HepG2 (cell line): ENCODE measurements around the gene DNAJA3. TPM values are rescaled to one million over a fixed set of nuclear protein-coding genes. Genes with fewer than 3 reads are reported as not detected.
A peak's percentile ranks its signal among the peaks of the same experiment; 100 is the strongest.

Experiments used
- ADNP ChIP-seq: sonication (generic); formaldehyde crosslinking; IDR thresholded peaks from 2 replicates; pipeline ENCODE4 v1.4.0; 2020; ENCODE audit warnings: missing genetic modification reagents
- ATF7-NPFF ChIP-seq: sonication (generic); formaldehyde crosslinking; IDR thresholded peaks from 2 replicates; pipeline ENCODE4 v1.8.1; 2023; ENCODE audit warnings: mild to moderate bottlenecking, low read depth, missing genetic modification reagents, moderate library complexity
- ATM ChIP-seq: fragments of 450-650 bp; IDR thresholded peaks from 2 replicates; pipeline ENCODE4 v1.7.1; 2017; ENCODE audit warnings: mild to moderate bottlenecking, borderline replicate concordance
- CREB3 ChIP-seq: sonication (generic); formaldehyde crosslinking; IDR thresholded peaks from 2 replicates; pipeline ENCODE4 v1.5.0; 2020; ENCODE audit warnings: missing genetic modification reagents
- E2F5 ChIP-seq: sonication (generic); formaldehyde crosslinking; conservative IDR thresholded peaks from 2 replicates; pipeline ENCODE4 v1.4.0; 2020; ENCODE audit warnings: missing genetic modification reagents
- FLYWCH1 ChIP-seq: sonication (generic); formaldehyde crosslinking; IDR thresholded peaks from 2 replicates; pipeline ENCODE4 v1.8.1; 2023; ENCODE audit warnings: mild to moderate bottlenecking, missing genetic modification reagents
- FOXK2 ChIP-seq: fragments of 450-650 bp; IDR thresholded peaks from 2 replicates; pipeline ENCODE4 v1.6.1; 2016
- HES4 ChIP-seq: sonication (generic); formaldehyde crosslinking; IDR thresholded peaks from 2 replicates; pipeline ENCODE4 v1.9.0; 2021; ENCODE audit warnings: mild to moderate bottlenecking, missing genetic modification reagents, borderline replicate concordance
- MTF1 ChIP-seq: sonication (generic); formaldehyde crosslinking; IDR thresholded peaks from 2 replicates; pipeline ENCODE4 v1.5.0; 2020; ENCODE audit warnings: missing genetic modification reagents
- NONO ChIP-seq, 2 experiments: fragments of 450-650 bp in 1 of 2; sonication (generic) in 1 of 2; formaldehyde crosslinking in 1 of 2; IDR thresholded peaks in 1 of 2; conservative IDR thresholded peaks in 1 of 2; 2 replicates each; pipeline versions ENCODE4 v1.6.1 to v1.8.0; 2017 to 2022; ENCODE audit warnings: mild to moderate bottlenecking in 1 of 2, missing genetic modification reagents in 1 of 2, moderate library complexity in 1 of 2
- POLR2A ChIP-seq, 2 experiments: IDR thresholded peaks; 2 replicates each; pipeline ENCODE4 v1.6.1; 2011; ENCODE audit warnings: low read depth in 2 of 2, low read length in 2 of 2, mild to moderate bottlenecking in 1 of 2, moderate library complexity in 1 of 2; ENCODE audit not compliant: insufficient read depth in 1 of 2
- RARG ChIP-seq: sonication (generic); formaldehyde crosslinking; IDR thresholded peaks from 2 replicates; pipeline ENCODE4 v1.4.0; 2020; ENCODE audit warnings: low read depth, mild to moderate bottlenecking, missing genetic modification reagents
- SMAD9 ChIP-seq: sonication (generic); formaldehyde crosslinking; IDR thresholded peaks from 2 replicates; pipeline ENCODE4 v1.5.1; 2020; ENCODE audit warnings: mild to moderate bottlenecking, missing genetic modification reagents
- ZBTB49 ChIP-seq: sonication (generic); formaldehyde crosslinking; IDR thresholded peaks from 2 replicates; pipeline ENCODE4 v1.4.0; 2020; ENCODE audit warnings: missing genetic modification reagents, borderline replicate concordance
- ZFP62 ChIP-seq: sonication (generic); formaldehyde crosslinking; IDR thresholded peaks from 2 replicates; pipeline ENCODE4 v1.4.0; 2020; ENCODE audit warnings: missing genetic modification reagents
- ZNF121 ChIP-seq: sonication (generic); formaldehyde crosslinking; IDR thresholded peaks from 2 replicates; pipeline ENCODE4 v1.5.0; 2020; ENCODE audit warnings: mild to moderate bottlenecking, missing genetic modification reagents
- ZNF317 ChIP-seq: sonication (generic); formaldehyde crosslinking; IDR thresholded peaks from 2 replicates; pipeline ENCODE4 v1.5.0; 2020; ENCODE audit warnings: mild to moderate bottlenecking, missing genetic modification reagents
- ZNF564 ChIP-seq: sonication (generic); formaldehyde crosslinking; IDR thresholded peaks from 2 replicates; pipeline ENCODE4 v1.8.1; 2023; ENCODE audit warnings: mild to moderate bottlenecking, missing genetic modification reagents
- ZNF646 ChIP-seq: sonication (generic); formaldehyde crosslinking; IDR thresholded peaks from 2 replicates; pipeline ENCODE4 v1.9.0; 2021; ENCODE audit warnings: mild to moderate bottlenecking, missing genetic modification reagents
- polyA plus RNA-seq, 8 experiments: library from polyadenylated mRNA; depleted of rRNA in 3 of 8; stranded (reverse) in 7 of 8; unstranded in 1 of 8; fragments of >200 nt; fragmentation: Illumina TruSeq in 4 of 8; extraction: Trizol in 4 of 8; gene quantifications; 2 replicates each; pipeline versions ENCODE4 v1.2.1 to v1.2.3, GENCODE V29; 2011 to 2016; ENCODE audit warnings: low read depth in 4 of 8, missing spikeins in 1 of 8, mixed read lengths in 1 of 8; ENCODE audit not compliant: insufficient read depth in 1 of 8
- total RNA-seq, 5 experiments: library from RNA; depleted of rRNA; stranded (reverse); fragments of >200 nt; fragmentation: Illumina TruSeq; extraction: Trizol; gene quantifications; 2 replicates each; pipeline ENCODE4 v1.2.3, GENCODE V29; 2016; ENCODE audit warnings: low read depth in 1 of 5

Gene DNAJA3
- total and polyA plus RNA-seq, 2 of the 13 experiments (the other 11 are each of a cell fraction or from before 2014, with no cell fraction given), result 77.0 to 83.3 TPM

- TF ChIP-seq ZBTB49 (no peak), POLR2A (IDR thresholded peaks at IDR 0.05; ENCODE audit: insufficient read depth in 1 of 2, low read depth in 2 of 2, low read length in 2 of 2) (peak; percentile 80 to 90), MTF1 (CRISPR knock-in tag) (no peak), FOXK2 (no peak), RARG (CRISPR knock-in tag) (0 out of 2 replicates have a peak, but pooled peaks have one; percentile 48), ZNF317 (CRISPR knock-in tag) (peak; percentile 82; the same call in 1 of the 2 replicates), ZNF564 (CRISPR knock-in tag) (no peak), CREB3 (CRISPR knock-in tag) (no peak), E2F5 (CRISPR knock-in tag) (peak; percentile 86), ZFP62 (CRISPR knock-in tag) (no peak), NONO (IDR thresholded peaks at IDR 0.05) (no peak), NONO (CRISPR knock-in tag; conservative IDR thresholded peaks at IDR 0.05) (no peak; the same call in 1 of the 2 replicates), ZNF646 (no peak), ZNF121 (CRISPR knock-in tag) (no peak), FLYWCH1 (no peak), ATF7-NPFF (peak; percentile 66), SMAD9 (no peak), ATM (no peak), ADNP (no peak), HES4 (no peak; the same call in 1 of the 2 replicates)
Observed at GRCh38 chr16:4425378-4426020, at the start of gene DNAJA3 (continued).
